GM18520 (cell line): ENCODE results near the gene CSNK2A1.
A peak's percentile ranks its signal among the peaks of the same experiment; 100 is the strongest.
"Not testable (repeated sequence)": the region's sequence is repeated elsewhere in the genome, so short reads cannot be mapped to it uniquely, and the experiment has no call there.

Experiments
- ATAC-seq: cut with Tn5 transposase; IDR thresholded peaks from one replicate; pipeline ENCODE4 v1.9.1; 2021; ENCODE audit not compliant: unreplicated experiment

CSNK2A1 gene

DNA sequence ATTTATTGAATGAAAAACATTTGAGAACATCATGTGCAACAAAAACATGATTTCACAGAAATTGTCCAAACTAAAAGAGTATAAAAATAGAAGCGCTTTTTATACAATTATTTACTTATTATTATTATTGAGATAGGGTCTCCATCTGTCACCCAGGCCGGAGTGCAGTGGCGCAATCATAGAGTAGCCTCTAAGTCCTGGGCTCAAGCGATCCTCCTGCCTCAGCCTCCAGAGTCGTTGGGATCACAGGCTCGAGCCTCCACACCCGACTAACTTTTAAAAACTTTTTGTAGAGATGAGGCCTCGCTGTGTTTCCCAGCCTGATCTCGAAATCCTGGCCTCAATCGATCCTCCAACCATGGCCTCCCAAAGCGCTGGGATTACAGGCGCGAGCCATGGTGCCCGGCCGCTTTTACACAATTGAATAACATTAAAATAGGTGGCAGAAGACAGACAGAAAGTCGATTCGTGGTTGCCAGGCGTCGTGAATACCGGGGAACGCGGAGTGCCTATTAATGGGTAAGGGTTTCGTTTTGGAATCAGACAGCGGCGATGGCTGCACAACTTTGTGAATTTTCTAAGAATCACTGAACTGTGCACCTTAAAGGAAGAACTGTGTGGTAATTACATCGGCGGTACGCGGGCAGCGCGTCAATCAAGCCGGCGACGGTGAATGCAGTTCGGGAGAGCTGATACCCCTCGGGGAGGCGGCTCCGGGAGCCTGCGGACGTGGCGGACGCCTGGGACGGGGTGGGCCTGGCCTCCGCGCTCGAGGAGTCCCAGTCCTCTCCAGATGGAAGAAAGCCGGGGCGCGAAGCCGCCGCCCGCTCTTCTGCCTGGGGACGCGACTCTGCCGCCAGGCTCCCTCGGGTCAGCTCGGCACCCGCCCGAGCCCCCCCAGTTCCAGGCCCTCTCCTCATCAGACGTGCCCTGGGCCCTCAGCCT, 82.1 kb downstream of the CSNK2A1 start:
- peak; percentile 11 for ATAC-seq

- no peak for ATAC-seq
Observed at GRCh38 chr20:460707-461106, 82.9 kb downstream of the CSNK2A1 start.

DNA sequence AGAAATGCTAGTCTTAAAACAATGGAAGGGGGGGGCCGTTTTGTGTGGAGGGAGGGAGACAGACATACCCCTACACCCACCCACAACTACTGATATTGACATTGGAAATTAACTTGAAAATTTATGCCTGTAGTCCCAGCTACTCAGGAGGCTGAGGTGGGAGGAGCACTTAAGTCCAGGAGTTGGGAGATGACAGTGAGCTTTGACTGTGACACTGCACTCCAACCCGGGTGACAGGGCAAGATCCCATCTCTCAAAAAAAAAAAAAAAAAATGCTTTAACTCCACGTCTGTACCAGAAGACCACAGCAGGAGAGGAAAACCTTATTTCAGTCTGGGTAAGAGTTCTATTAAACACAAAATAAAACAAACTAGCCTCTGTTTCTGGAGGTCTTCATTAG, 83.4 kb downstream of the CSNK2A1 start:
- ATAC-seq = no peak

DNA sequence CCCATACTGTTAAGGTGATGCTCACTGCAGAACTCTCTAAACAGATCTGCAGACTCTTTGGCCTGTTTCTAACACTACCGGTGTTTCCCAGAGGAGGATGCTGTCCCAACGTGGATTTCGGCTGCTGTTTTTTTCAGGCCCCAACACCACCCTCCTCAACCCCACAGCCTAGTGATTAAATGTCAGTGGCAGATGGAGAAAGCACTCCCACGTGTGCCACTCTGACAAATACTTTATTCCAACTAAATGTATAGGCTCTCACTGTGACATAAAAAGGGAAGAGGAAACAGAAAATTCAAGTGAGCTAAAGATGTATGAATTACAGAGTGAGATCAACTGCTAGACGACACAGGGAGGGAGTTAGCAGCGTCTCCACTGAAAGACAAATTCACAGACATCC, 84.8 kb downstream of the CSNK2A1 start:
- no peak for ATAC-seq

DNA sequence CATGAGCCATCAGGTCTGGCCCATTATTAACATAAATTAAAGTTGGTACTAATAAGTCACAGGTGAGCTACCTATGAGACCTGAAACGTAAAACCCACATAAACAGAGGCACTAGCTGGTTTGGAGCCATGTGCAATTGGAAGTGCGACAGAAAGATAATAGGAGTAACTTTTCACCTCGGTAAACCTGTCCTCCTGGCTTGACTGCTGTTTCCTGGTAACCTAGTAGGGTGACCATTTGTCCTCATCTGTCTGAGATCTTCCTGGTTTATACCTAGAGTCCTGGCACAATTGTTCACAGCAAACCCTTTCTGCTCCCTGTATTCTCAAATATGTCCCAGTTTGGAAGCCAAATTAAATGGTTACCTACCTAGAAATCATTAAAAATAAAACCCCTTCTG, 88.6 kb downstream of the CSNK2A1 start:
- no peak for ATAC-seq

- not testable (repeated sequence) for ATAC-seq
Observed at GRCh38 chr20:452021-452420, 91.6 kb downstream of the CSNK2A1 start.

GRCh38 chr20:445514-446336, 97.9 kb downstream of the CSNK2A1 start:
- ATAC-seq = no peak

DNA sequence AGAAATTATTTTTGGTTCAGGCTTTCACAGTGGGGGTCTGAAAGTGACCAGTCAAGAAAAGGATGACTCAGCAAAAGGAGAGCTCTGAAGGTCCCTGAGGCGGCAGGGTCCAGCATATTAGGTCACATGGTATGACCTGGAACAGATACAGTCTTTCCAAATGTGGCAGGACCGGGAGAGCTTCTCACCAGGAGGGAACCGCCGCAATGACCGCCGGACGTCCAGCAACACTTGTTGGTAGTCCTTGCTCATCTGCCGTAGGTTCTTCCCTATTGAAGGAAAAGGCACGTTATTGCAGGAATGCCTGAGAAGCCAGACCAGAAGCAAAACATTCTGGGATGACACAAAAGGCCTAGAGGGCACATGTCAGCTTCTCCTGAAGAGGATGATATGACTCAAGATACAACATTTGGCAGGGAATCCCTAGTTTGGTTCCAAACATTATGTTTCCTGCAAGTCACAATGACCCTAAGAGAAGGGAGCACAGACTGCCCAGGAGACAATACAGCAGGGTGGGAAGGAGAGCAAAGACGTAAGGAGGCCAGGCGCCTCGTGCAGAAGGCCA, 98.6 kb downstream of the CSNK2A1 start:
- no peak for ATAC-seq

- no peak for ATAC-seq
Observed at GRCh38 chr20:444117-444516, 99.5 kb downstream of the CSNK2A1 start.

DNA sequence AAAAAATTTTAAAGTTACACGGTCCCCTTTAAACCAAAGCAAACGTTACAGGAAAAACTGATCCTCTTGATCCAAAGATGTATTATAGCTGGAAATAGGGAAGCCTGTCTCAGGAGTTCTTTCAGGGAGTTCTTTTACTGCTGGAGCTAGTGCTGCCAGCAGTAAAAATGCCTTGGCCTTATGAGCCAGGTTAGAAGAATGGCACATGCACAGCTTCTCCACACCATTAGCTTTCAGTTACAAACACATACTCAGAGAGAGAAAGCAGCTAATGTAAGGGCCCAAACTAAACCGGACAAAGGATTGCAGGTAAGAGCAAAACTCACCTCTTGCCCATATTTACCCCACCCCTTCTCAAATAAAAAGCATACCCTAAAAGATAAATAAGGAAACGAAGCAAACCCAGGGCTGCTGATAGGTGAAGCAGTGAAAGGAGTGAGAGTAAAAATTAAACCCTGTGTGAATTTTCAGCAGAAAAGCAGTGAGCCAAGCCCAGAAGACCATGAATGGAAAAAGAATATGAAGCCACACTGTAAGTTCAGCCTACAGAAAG, 100.3 kb downstream of the CSNK2A1 start:
- ATAC-seq = no peak

DNA sequence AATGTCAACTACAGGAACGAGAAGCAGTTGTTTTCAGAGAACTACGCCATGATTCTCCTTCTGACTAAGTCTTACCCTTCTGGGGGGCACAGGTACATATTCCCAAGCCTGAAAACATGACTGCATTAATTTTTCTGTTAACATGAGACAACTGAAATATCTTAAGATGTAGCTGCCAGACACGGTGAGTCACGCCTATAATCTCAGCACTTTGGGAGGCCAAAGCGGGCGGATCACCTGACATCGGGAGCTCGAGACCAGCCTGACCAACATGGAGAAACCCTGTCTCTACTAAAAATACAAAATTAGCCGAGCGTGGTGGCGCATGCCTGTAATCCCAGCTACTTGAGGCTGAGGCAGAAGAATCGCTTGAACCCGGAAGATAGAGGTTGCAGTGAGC, 103.0 kb downstream of the CSNK2A1 start:
- no peak for ATAC-seq

DNA sequence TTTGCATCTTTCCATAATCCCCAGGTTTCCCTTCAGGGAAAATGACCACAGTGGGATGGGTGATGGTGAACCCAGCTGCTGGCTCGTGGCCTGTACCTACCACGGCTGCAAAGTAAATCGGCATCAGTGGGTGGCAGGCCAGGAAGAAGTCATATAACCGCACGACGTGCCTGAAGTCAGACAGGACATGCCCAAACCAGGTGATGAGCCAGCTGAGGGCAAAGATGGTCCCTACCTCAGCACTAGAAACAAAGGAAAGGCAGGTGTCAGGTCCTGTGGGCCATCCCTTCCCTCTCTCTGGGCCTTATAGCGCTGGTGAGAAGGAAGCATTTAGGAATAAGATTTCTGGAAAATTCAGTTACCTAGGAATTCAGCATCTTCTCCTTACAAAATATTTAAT, 103.4 kb downstream of the CSNK2A1 start:
- ATAC-seq = no peak

DNA sequence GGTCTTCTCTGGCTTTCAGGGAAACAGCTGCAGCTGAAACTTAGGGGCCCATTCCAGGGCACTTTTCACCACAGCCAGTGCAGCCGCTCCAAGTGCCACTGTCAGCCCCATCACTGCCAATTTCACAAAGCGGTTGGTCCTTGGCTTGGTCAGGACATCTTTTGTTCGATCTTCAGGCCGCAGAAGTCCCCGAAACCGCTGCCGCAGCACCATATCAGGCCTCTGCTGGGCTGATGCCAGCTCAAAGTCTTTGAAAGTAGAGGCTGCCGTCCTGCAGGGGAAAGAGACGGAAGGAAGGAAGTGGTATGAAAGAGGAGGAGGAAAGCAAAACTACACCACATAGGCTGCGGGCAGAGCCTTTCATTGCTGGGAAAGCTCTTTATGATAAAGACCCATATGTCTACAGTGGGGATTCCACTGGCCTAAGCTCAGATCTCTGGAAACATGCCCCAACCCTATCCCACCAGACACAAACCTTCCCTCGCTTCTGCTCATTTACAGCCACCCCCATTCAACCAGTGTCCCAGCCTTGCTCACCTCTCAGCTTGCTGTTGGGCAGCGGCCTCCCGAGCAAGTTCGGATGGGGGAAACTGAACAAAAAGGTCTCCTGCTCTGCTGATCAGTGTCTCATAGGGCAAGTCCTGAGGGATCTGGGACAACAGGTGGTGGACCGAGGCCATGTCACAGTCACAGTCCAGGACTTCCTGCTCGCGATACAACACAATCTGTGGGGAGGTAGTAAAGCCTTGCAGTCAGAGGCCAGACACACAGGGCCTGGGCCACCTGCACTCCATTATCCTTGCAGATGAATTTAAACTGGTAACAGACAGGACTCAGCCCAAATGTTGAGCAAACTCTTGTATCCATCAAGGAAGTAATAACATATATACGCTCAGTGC, 104.8 kb downstream of the CSNK2A1 start:
- no peak for ATAC-seq

- no peak for ATAC-seq
Observed at GRCh38 chr20:437787-438486, 105.7 kb downstream of the CSNK2A1 start.

DNA sequence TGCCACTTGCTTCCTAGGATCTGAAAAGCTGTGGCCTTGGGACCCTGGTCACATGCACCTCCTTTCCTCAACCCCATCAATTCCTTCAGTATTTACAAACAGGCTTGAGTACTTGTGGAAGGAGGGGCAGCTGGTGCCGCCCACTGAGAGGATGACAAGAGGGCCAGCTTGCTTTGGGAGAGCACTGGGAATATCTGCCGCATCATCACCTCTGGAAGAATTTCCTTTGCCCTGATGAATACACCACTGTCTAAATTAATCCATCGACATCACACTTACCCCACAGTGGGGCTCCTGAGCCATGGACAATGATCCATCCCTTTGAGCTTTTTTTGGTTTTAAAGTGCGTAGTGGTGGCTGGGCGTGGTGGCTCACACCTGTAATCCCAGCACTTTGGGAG, 107.1 kb downstream of the CSNK2A1 start:
- no peak for ATAC-seq

- ATAC-seq = no peak
Observed at GRCh38 chr20:435558-435957, 108.0 kb downstream of the CSNK2A1 start.

- no peak for ATAC-seq
Observed at GRCh38 chr20:434661-435419, 108.8 kb downstream of the CSNK2A1 start.

- no peak for ATAC-seq
Observed at GRCh38 chr20:434221-434620, 109.4 kb downstream of the CSNK2A1 start.
